Natural killer cell (primary cell): ENCODE results near the gene MRC1. TPM values are rescaled to one million over a fixed set of nuclear protein-coding genes. Genes with fewer than 3 reads are reported as not detected.

Experiments used
- ATAC-seq, 3 donors: fragments of 150-1000 bp in 2 of 3; fragments of 200-7000 bp in 1 of 3; cut with Tn5 transposase; 1 replicate in 1 of 3; 2 replicates in 2 of 3; pipeline ENCODE4 v1.10.0; 2021; ENCODE audit warnings: mild to moderate bottlenecking in 2 of 3, moderate library complexity in 2 of 3
- DNase-seq, 2 donors: peaks; one replicate each; pipeline versions ENCODE4 v3.0.0 to v3.0.0-alpha.2; 2013 to 2021; ENCODE audit warnings: mixed read lengths in 1 of 2
- H3K27ac ChIP-seq: one replicate; pipeline ENCODE4 v1.5.1; 2013; ENCODE audit warnings: mild to moderate bottlenecking, low read length
- H3K27me3 ChIP-seq: one replicate; pipeline ENCODE4 v1.6.1; 2013; ENCODE audit warnings: low read length; ENCODE audit not compliant: control insufficient read depth, insufficient read depth
- H3K36me3 ChIP-seq: one replicate; pipeline ENCODE4 v1.6.1; 2013; ENCODE audit warnings: low read length; ENCODE audit not compliant: control insufficient read depth, insufficient read depth
- H3K4me1 ChIP-seq: one replicate; pipeline ENCODE4 v1.6.1; 2013; ENCODE audit warnings: low read length; ENCODE audit not compliant: control insufficient read depth, insufficient read depth
- H3K4me3 ChIP-seq: one replicate; pipeline ENCODE4 v1.5.1; 2013; ENCODE audit warnings: low read length
- H3K9me3 ChIP-seq: one replicate; pipeline ENCODE4 v1.6.1; 2013; ENCODE audit warnings: low read length; ENCODE audit not compliant: control insufficient read depth, insufficient read depth
- H3K27ac Mint-ChIP-seq, 2 donors: one replicate each; pipeline ENCODE4 v1.8.0; 2022; ENCODE audit warnings: mild to moderate bottlenecking in 2 of 2, mixed read lengths in 2 of 2, moderate library complexity in 1 of 2
- H3K27me3 Mint-ChIP-seq, 2 donors: one replicate each; pipeline ENCODE4 v1.8.0; 2022; ENCODE audit warnings: low read depth in 2 of 2, mixed read lengths in 2 of 2
- H3K36me3 Mint-ChIP-seq: one replicate; pipeline ENCODE4 v1.8.0; 2022; ENCODE audit warnings: mixed read lengths
- H3K4me1 Mint-ChIP-seq, 2 donors: one replicate each; pipeline ENCODE4 v1.8.0; 2022; ENCODE audit warnings: mixed read lengths in 2 of 2
- H3K4me3 Mint-ChIP-seq: one replicate; pipeline ENCODE4 v1.8.0; 2022; ENCODE audit warnings: mild to moderate bottlenecking, moderate library complexity, mixed read lengths
- H3K9me3 Mint-ChIP-seq, 2 donors: one replicate each; pipeline ENCODE4 v1.8.0; 2022; ENCODE audit warnings: mixed read lengths in 2 of 2
- WGBS: methylation state at CpG from one replicate; pipeline ENCODE4 v1.1.7; 2013; ENCODE audit warnings: missing lambda C conversion rate; ENCODE audit not compliant: insufficient coverage; 5-methylcytosine and 5-hydroxymethylcytosine counted together
- intact Hi-C: fragments of 100-400 bp; cut with micrococcal nuclease; formaldehyde crosslinking; loops from one replicate; pipeline ENCODE4 v1.14.2; 2022
- total RNA-seq, 4 donors: library from RNA; stranded (reverse); fragments of 120-200 nt in 1 of 4; gene quantifications; one replicate each; pipeline versions ENCODE4 v1.2.3 to v1.2.4, GENCODE V29; 2013 to 2022
- TF ChIP-seq, protein P1 (sequence below): fragments of 200-600 bp; IDR thresholded peaks from one replicate; pipeline ENCODE4 v1.8.0; 2022; ENCODE audit warnings: antibody characterized with exemption

MRC1 gene
- total RNA-seq, 3 donors from 2014 or later (not counting 1 experiment from before 2014, with no cell fraction given), result 0.05 to 0.18 (median 0.15) TPM

DNA sequence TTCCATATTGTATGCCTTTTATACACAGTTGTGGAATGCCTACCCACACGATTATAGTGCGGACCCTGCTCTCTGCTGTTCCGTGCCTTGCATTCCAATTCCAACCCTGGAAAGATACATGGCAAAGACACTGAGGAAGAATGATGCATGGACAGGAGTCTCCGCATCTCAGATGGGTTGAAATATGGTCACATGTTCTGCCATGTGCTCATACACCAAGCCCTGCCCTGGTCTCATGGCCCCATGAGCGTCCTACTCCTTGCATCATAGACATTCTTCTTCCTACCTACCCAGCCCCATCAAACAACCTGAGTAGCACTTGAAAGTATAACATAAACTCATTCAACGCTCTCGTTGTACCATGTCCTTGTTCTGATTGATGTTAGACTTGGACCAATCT lies 148.9 kb downstream of the MRC1 start:
- TF ChIP-seq, protein P1, sequence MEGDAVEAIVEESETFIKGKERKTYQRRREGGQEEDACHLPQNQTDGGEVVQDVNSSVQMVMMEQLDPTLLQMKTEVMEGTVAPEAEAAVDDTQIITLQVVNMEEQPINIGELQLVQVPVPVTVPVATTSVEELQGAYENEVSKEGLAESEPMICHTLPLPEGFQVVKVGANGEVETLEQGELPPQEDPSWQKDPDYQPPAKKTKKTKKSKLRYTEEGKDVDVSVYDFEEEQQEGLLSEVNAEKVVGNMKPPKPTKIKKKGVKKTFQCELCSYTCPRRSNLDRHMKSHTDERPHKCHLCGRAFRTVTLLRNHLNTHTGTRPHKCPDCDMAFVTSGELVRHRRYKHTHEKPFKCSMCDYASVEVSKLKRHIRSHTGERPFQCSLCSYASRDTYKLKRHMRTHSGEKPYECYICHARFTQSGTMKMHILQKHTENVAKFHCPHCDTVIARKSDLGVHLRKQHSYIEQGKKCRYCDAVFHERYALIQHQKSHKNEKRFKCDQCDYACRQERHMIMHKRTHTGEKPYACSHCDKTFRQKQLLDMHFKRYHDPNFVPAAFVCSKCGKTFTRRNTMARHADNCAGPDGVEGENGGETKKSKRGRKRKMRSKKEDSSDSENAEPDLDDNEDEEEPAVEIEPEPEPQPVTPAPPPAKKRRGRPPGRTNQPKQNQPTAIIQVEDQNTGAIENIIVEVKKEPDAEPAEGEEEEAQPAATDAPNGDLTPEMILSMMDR, result no peak
- no peaks in the 10 kb centered on the region for H3K36me3 ChIP-seq
- H3K27ac ChIP-seq, result no peak overlapping the region
- H3K4me1 ChIP-seq, result no peaks in the 10 kb centered on the region
- H3K36me3 Mint-ChIP-seq, result peaks cover 6% of the 10 kb centered on the region
- peaks cover 2 to 6% of the 10 kb centered on the region in 2 donors for H3K9me3 Mint-ChIP-seq
- no peaks in the 10 kb centered on the region for H3K27me3 ChIP-seq
- H3K4me3 ChIP-seq, result no peak overlapping the region
- peaks cover 8 to 12% of the 10 kb centered on the region in 2 donors for H3K27me3 Mint-ChIP-seq
- DNase-seq, result no peak
- H3K27ac Mint-ChIP-seq, result no peak overlapping the region
- no peak overlapping the region for H3K4me3 Mint-ChIP-seq
- intact Hi-C loops, result no loop called here
- H3K9me3 ChIP-seq, result no peaks in the 10 kb centered on the region
- H3K4me1 Mint-ChIP-seq, result no peaks in the 10 kb centered on the region
- 93% methylated on average over 7 of the region's 7 CpGs for WGBS
- ATAC-seq, result no peak

DNA sequence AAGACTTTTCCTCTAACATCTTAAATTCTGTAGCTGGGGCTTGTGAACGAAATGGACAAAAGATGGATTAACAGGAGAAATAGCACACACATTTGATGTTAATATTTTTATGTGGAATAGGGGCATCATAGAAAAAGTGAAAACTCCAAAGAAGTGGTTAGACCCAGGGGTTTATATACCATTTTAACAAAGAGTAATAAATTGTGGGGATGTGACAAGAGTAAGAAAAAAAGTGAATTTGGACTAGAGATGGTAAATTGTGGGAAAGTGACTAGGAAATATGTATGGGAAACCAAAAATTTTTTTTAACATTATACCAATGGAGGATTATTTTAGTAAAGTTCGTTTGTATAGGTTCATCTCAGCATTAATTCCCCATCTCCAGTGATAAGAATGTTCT lies 150.7 kb downstream of the MRC1 start:
- intact Hi-C loops, result no loop called here
- Mint-ChIP-seq H3K36me3 (peaks cover 6% of the 10 kb centered on the region), H3K27ac (no peak overlapping the region), H3K4me3 (no peak overlapping the region), H3K27me3 (peaks cover 8 to 12% of the 10 kb centered on the region in 2 donors), H3K9me3 (peaks cover 2 to 6% of the 10 kb centered on the region in 2 donors), H3K4me1 (no peaks in the 10 kb centered on the region)
- TF ChIP-seq, protein P1, result no peak
- DNase-seq, result no peak
- Histone ChIP-seq H3K4me1 (no peaks in the 10 kb centered on the region), H3K27me3 (no peaks in the 10 kb centered on the region), H3K9me3 (no peaks in the 10 kb centered on the region), H3K36me3 (no peaks in the 10 kb centered on the region), H3K4me3 (no peak overlapping the region), H3K27ac (no peak overlapping the region)
- ATAC-seq, result no peak
- no CpG with 5 or more reads among the region's 2 CpGs for WGBS

Other genes starting within 250 kb of the MRC1 start
- 1 to 10 TPM in 1 of 3 donors, under 1 TPM in 2; 0.82 to 1.5 (median 0.87) TPM for gene HACD1, start 192.0 kb upstream of the MRC1 start, total RNA-seq
- 10 to 100 TPM; 37.8 to 40.2 (median 38.6) TPM for gene STAM, start 165.2 kb upstream of the MRC1 start, total RNA-seq
- under 1 TPM; 0.16 to 0.20 (median 0.16) TPM for gene TMEM236, start 57.1 kb upstream of the MRC1 start, total RNA-seq
- gene SLC39A12, start 142.6 kb downstream of the MRC1 start, total RNA-seq, result not detected